ENCODE results near the gene CRYZL1. TPM values are rescaled to one million over a fixed set of nuclear protein-coding genes. Genes with fewer than 3 reads are reported as not detected.

The CRYZL1 gene
- total RNA-seq, 1 experiment from 2014 or later, result 43.0 TPM

- H3K27ac ChIP-seq (ENCODE audit: low read depth, low read length), result no peak overlapping the region
- peaks cover 22% of the 10 kb centered on the region; the same call in 1 of the 2 replicates for H4K20me1 ChIP-seq (ENCODE audit: insufficient read depth)
- no peak overlapping the region for H3K4me2 ChIP-seq (ENCODE audit: low read length)
- no TSS peak for BruUV-seq (replicated peaks)
- DNase-seq (ENCODE audit: low read depth, low spot score) (no peak), ATAC-seq (no peak)
- CTCF ChIA-PET, result no interaction called here
- no peaks in the 10 kb centered on the region for H3K9me2 ChIP-seq (ENCODE audit: insufficient read depth)
- no peak overlapping the region for H3K4me3 ChIP-seq (replicated peaks in 1 of 2; ENCODE audit: low read depth in 1 of 2, low read length in 2 of 2)
- POLR2A ChIA-PET, result no interaction called here
- intact Hi-C loops (cut with micrococcal nuclease), result no loop called here
- no peak overlapping the region for H2AFZ ChIP-seq (ENCODE audit: low read depth, low read length, poor library complexity, severe bottlenecking)
- H3K27me3 ChIP-seq (ENCODE audit: insufficient read depth, low read length), result no peaks in the 10 kb centered on the region
- TF ChIP-seq REST (IDR thresholded peaks at IDR 0.05; ENCODE audit: low read depth) (no peak), EGR1 (IDR thresholded peaks at IDR 0.05; ENCODE audit: low read depth) (no peak), JUND (IDR thresholded peaks at IDR 0.05) (no peak), ZBTB33 (IDR thresholded peaks at IDR 0.05; ENCODE audit: extremely low read depth, insufficient replicate concordance, low read length) (no peak), SRF (IDR thresholded peaks at IDR 0.05; ENCODE audit: low read depth) (no peak), TCF7L2 (IDR thresholded peaks at IDR 0.05; ENCODE audit: borderline replicate concordance, extremely low read depth, insufficient read depth, insufficient read length) (no peak)
- no peak overlapping the region for H3K9ac ChIP-seq (ENCODE audit: low read length)
- RAD21 ChIA-PET (ENCODE audit: low non-redundant PET in 1 of 2, low total read pairs in 2 of 2, uncharacterized antibody in 2 of 2, unreplicated experiment in 2 of 2), result no interaction called here
- no peaks in the 10 kb centered on the region for H3K4me1 ChIP-seq (ENCODE audit: control insufficient read depth in 1 of 2, insufficient read depth in 2 of 2, low read length in 2 of 2)
- peaks cover 93% of the 10 kb centered on the region for H3K79me2 ChIP-seq (ENCODE audit: insufficient read depth, low read length)
- H3K36me3 ChIP-seq (ENCODE audit: control insufficient read depth in 1 of 2, insufficient read depth in 2 of 2, low read length in 2 of 2), result peaks cover 45 to 67% of the 10 kb centered on the region in 2 experiments
- H3K9me3 ChIP-seq (ENCODE audit: control insufficient read depth in 1 of 2, insufficient read depth in 1 of 2, low read depth in 1 of 2, low read length in 2 of 2), result no peaks in the 10 kb centered on the region
Measured at GRCh38 chr21:33567914-33568313, 73.6 kb downstream of the CRYZL1 start.

Measured in HCT116 (cell line).